Prostate gland (tissue), 2 donors: ENCODE data around the gene C19orf33.

Experiments
- POLR2A ChIP-seq: fragments of 450-650 bp; IDR thresholded peaks from one replicate; pipeline ENCODE4 v1.6.1; 2016; ENCODE audit warnings: antibody characterized with exemption, mild to moderate bottlenecking
- POLR2AphosphoS5 ChIP-seq: sonication (generic); formaldehyde crosslinking; IDR thresholded peaks from one replicate; pipeline ENCODE4 v1.6.1; 2017; ENCODE audit warnings: antibody characterized with exemption
- TF ChIP-seq, protein P1 (sequence below), 4 experiments: fragments of 200-600 bp in 2 of 4; fragments of 450-650 bp in 2 of 4; sonication (generic) in 2 of 4; IDR thresholded peaks; 1 replicate in 3 of 4; 2 replicates in 1 of 4; pipeline ENCODE4 v1.5.1; 2016 to 2019; ENCODE audit warnings: antibody characterized with exemption in 4 of 4, mild to moderate bottlenecking in 2 of 4, moderate library complexity in 2 of 4

- TF ChIP-seq POLR2A (no peak), POLR2AphosphoS5 (no peak)
- TF ChIP-seq, protein P1, sequence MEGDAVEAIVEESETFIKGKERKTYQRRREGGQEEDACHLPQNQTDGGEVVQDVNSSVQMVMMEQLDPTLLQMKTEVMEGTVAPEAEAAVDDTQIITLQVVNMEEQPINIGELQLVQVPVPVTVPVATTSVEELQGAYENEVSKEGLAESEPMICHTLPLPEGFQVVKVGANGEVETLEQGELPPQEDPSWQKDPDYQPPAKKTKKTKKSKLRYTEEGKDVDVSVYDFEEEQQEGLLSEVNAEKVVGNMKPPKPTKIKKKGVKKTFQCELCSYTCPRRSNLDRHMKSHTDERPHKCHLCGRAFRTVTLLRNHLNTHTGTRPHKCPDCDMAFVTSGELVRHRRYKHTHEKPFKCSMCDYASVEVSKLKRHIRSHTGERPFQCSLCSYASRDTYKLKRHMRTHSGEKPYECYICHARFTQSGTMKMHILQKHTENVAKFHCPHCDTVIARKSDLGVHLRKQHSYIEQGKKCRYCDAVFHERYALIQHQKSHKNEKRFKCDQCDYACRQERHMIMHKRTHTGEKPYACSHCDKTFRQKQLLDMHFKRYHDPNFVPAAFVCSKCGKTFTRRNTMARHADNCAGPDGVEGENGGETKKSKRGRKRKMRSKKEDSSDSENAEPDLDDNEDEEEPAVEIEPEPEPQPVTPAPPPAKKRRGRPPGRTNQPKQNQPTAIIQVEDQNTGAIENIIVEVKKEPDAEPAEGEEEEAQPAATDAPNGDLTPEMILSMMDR (IDR thresholded peaks at IDR 0.05) = no peak
Observed at GRCh38 chr19:38352611-38353010, 48.6 kb downstream of the C19orf33 start.
